K562 (cell line): ENCODE data around the gene OTUD5.

Source experiments
- BRF1 ChIP-seq: IDR thresholded peaks from 3 replicates; pipeline ENCODE4 v1.6.1; 2011; ENCODE audit warnings: borderline replicate concordance, mild to moderate bottlenecking; ENCODE audit not compliant: insufficient read length; ENCODE audit errors: extremely low read depth
- CBFA2T3 ChIP-seq: fragments of 450-650 bp; IDR thresholded peaks from 2 replicates; pipeline ENCODE4 v1.6.1; 2017
- DNMT1 ChIP-seq: fragments of 450-650 bp; IDR thresholded peaks from 2 replicates; pipeline ENCODE4 v1.6.1; 2016; ENCODE audit warnings: antibody characterized with exemption, mild to moderate bottlenecking
- FOXK2 ChIP-seq, 2 experiments: fragments of 450-650 bp; IDR thresholded peaks in 1 of 2; conservative IDR thresholded peaks in 1 of 2; 2 replicates each; pipeline ENCODE4 v1.6.1; 2016; ENCODE audit warnings: low read depth in 2 of 2, mild to moderate bottlenecking in 1 of 2
- KLF10 ChIP-seq: fragments of 250-450 bp; sonication (Bioruptor Pico); IDR thresholded peaks from 2 replicates; pipeline ENCODE4 v1.6.1; 2021; ENCODE audit warnings: matching md5 sums
- MAFK ChIP-seq: IDR thresholded peaks from 2 replicates; pipeline ENCODE4 v1.6.1; 2011; ENCODE audit warnings: low read length, improper control_type of control experiment
- POLR2A ChIP-seq: fragments of 450-650 bp; conservative IDR thresholded peaks from 2 replicates; pipeline ENCODE4 v1.6.1; 2016
- RFX5 ChIP-seq: IDR thresholded peaks from 2 replicates; pipeline ENCODE4 v1.6.1; 2011; ENCODE audit warnings: low read depth, mild to moderate bottlenecking, improper control_type of control experiment, low read length
- TAF1 ChIP-seq: IDR thresholded peaks from 2 replicates; pipeline ENCODE4 v1.6.1; 2011; ENCODE audit warnings: mild to moderate bottlenecking, low read length, moderate library complexity; ENCODE audit not compliant: insufficient read depth, control insufficient read depth, severe bottlenecking; ENCODE audit errors: extremely low read depth
- YY1 ChIP-seq, 3 experiments: IDR thresholded peaks; 2 replicates each; pipeline ENCODE4 v1.6.1; 2011; ENCODE audit warnings: low read length in 2 of 3, mild to moderate bottlenecking in 2 of 3, moderate library complexity in 2 of 3, borderline replicate concordance in 1 of 3, control low read depth in 1 of 3, low read depth in 1 of 3; ENCODE audit not compliant: insufficient read depth in 3 of 3, insufficient replicate concordance in 2 of 3, control insufficient read depth in 1 of 3, insufficient read length in 1 of 3; ENCODE audit errors: extremely low read depth in 1 of 3
- ZBTB7A ChIP-seq: IDR thresholded peaks from 2 replicates; pipeline ENCODE4 v1.6.1; 2011; ENCODE audit warnings: low read depth, mild to moderate bottlenecking, low read length, moderate library complexity, borderline replicate concordance; ENCODE audit not compliant: control insufficient read depth
- ZNF121 ChIP-seq: sonication (generic); formaldehyde crosslinking; conservative IDR thresholded peaks from 2 replicates; pipeline ENCODE4 v1.8.0; 2022; ENCODE audit warnings: missing genetic modification reagents
- TF ChIP-seq, protein P1 (sequence below): sonication (generic); formaldehyde crosslinking; IDR thresholded peaks from 2 replicates; pipeline ENCODE4 v1.4.0; 2020; ENCODE audit warnings: mild to moderate bottlenecking, missing genetic modification reagents
- TF ChIP-seq, protein P2 (sequence below): fragments of 250-450 bp; sonication (Bioruptor Pico); IDR thresholded peaks from 2 replicates; pipeline ENCODE4 v1.5.0; 2020; ENCODE audit warnings: mild to moderate bottlenecking

DNA sequence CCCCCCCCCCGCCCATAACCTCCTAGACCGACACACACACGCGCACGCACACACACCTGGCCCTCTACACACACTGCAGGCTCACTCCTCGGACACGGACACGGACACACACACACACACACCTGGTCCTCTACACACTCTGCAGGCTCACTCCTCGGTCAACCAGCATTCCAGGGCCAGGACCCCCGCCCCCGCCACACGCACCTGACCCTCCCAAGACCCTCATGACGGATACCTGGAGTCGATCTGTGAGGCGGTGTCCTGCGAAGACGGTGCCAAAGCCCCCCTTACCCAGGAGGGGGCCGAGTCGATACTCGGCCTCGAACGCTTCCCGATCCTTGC, 39.1 kb downstream of the OTUD5 start:
- TF ChIP-seq ZBTB7A: no peak; the same call in 1 of the 2 replicates
- no peak for TF ChIP-seq TAF1
- TF ChIP-seq DNMT1: no peak
- no peak for TF ChIP-seq FOXK2 (conservative IDR thresholded peaks at IDR 0.05 in 1 of 2, IDR thresholded peaks at IDR 0.05 in 1 of 2; ENCODE audit: low read depth in 2 of 2)
- no peak for TF ChIP-seq ZNF121 (CRISPR knock-in tag)
- TF ChIP-seq, protein P1, sequence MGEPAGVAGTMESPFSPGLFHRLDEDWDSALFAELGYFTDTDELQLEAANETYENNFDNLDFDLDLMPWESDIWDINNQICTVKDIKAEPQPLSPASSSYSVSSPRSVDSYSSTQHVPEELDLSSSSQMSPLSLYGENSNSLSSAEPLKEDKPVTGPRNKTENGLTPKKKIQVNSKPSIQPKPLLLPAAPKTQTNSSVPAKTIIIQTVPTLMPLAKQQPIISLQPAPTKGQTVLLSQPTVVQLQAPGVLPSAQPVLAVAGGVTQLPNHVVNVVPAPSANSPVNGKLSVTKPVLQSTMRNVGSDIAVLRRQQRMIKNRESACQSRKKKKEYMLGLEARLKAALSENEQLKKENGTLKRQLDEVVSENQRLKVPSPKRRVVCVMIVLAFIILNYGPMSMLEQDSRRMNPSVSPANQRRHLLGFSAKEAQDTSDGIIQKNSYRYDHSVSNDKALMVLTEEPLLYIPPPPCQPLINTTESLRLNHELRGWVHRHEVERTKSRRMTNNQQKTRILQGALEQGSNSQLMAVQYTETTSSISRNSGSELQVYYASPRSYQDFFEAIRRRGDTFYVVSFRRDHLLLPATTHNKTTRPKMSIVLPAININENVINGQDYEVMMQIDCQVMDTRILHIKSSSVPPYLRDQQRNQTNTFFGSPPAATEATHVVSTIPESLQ (CRISPR knock-in tag): no peak
- no peak for TF ChIP-seq POLR2A
- TF ChIP-seq RFX5: no peak
- TF ChIP-seq MAFK: no peak
- TF ChIP-seq YY1 (IDR thresholded peaks at IDR 0.05; ENCODE audit: borderline replicate concordance in 1 of 3, control insufficient read depth in 1 of 3, extremely low read depth in 1 of 3, insufficient read depth in 3 of 3, insufficient read length in 1 of 3, insufficient replicate concordance in 2 of 3, low read depth in 1 of 3, low read length in 2 of 3): no peak
- no peak for TF ChIP-seq BRF1
- TF ChIP-seq KLF10 (CRISPR knock-in tag): no peak
- TF ChIP-seq, protein P2, sequence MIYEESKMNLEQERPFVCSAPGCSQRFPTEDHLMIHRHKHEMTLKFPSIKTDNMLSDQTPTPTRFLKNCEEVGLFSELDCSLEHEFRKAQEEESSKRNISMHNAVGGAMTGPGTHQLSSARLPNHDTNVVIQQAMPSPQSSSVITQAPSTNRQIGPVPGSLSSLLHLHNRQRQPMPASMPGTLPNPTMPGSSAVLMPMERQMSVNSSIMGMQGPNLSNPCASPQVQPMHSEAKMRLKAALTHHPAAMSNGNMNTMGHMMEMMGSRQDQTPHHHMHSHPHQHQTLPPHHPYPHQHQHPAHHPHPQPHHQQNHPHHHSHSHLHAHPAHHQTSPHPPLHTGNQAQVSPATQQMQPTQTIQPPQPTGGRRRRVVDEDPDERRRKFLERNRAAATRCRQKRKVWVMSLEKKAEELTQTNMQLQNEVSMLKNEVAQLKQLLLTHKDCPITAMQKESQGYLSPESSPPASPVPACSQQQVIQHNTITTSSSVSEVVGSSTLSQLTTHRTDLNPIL (CRISPR knock-in tag): no peak
- TF ChIP-seq CBFA2T3: no peak
